Effector CD4-positive, alpha-beta T cell (primary cell): ENCODE measurements around the gene BAK1.
A peak's percentile ranks its signal among the peaks of the same experiment; 100 is the strongest.

ENCODE experiments used
- DNase-seq: peaks from one replicate; pipeline ENCODE4 v3.0.0-alpha.2; 2020
- total RNA-seq: gene quantifications from one replicate; lab custom pipeline; 2026; lab: John Stamatoyannopoulos, UW

BAK1 gene
- total RNA-seq, result 24.0 reads per million, percentile 51 among the genes with 10 or more reads in this experiment

- peak; percentile 74 for DNase-seq
These were observed at the start of gene BAK1 for GRCh38 chr6:33579828-33580714. Gene BAK1, minus strand, starts transcription at chr6:33580276. Its CDS starts 2,672 bp downstream, at chr6:33577604.

GRCh38 chr6:33628401-33628964 lies 48.4 kb upstream of the BAK1 start:
- no peak for DNase-seq

GRCh38 chr6:33627876-33628275 lies 47.8 kb upstream of the BAK1 start:
- DNase-seq, result no peak

DNA sequence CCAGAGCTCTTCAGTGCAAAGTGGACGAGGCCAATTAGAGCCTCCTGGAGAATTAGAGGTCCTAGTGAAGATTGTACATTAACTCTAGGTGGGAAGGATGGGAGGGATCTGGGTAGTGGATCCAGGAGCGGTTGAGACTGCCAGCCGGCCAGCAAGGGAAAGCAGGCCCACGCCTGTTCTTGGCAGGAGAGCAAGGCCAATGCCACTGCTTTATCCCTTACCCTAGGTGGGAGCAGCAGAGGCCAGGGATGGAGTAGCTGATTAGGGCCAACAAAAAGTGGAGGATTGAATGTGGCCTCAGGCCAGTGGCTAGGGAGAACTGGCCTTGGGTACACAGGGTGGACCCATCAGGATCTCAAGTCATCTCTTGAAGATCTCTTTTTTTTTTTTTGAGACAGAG lies 44.8 kb upstream of the BAK1 start:
- no peak for DNase-seq

DNA sequence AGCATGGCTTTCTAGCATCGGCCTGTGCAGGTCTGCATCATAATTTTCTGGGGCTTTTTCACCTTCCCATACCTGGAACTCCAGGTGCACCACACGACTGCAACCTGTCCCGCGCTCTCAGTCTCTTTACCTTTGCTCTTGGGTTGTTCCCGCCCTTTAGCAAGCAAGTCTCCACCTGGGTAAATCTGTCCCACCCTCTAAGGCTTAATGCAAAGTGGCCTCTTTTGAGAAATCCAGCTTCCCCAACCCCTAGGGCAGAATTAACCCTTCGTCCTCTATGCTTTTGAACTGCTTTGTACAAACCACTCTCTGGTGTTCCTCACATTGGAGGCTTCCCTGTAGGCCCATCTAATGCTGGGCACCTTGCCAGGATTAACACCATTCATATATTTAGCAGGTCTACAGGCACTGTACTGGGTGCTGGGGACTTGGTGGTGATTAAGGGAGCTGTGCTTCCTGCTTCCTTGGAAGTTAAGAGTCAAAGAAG lies 43.9 kb upstream of the BAK1 start:
- no peak for DNase-seq

DNA sequence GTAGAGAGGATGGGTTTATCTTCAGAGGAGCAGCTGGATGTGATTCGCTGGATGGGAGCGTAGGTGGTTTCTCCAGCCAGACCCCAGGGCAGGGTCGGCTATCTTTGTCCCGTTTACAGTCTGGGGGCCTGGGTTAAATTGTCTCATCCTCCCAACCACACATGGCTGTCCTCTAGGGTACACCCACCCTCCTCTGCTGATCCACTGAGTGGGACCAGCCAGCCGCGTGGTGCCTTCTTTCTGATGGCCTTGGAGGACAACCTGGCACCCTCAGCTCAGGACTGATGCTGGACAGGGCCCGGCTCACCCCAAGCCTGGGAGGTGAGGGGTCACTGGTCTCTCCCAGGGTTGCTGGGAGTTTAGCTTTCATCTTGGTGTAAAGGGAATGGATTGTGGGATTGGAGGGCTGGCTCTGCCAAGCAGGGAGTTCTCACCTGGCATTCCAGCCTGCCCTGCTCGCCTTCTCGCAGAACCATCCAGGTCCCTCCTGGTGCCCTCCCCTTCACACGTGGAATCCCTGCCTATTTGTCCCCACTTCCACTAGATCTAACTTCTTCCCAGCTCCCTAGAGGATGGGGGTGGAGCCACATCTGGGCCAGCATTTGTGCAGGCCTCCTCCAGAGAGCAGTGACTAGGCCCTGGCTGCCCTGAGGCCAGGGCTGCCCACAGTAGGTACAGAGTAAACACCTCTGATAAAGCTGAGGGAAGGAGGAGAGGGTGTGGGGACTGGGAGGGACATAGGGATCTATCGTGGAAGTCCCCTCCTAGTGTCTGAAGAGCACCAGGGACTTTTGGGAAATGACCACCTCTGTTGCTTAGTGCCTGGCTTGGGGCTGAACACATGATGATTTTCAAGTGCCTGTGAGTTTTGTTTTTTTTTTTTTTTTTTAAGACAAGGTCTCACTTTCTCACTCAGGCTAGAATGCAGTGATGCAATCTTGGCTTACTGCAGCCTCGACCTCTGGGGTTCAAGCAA lies 42.7 kb upstream of the BAK1 start:
- no peak for DNase-seq

DNA sequence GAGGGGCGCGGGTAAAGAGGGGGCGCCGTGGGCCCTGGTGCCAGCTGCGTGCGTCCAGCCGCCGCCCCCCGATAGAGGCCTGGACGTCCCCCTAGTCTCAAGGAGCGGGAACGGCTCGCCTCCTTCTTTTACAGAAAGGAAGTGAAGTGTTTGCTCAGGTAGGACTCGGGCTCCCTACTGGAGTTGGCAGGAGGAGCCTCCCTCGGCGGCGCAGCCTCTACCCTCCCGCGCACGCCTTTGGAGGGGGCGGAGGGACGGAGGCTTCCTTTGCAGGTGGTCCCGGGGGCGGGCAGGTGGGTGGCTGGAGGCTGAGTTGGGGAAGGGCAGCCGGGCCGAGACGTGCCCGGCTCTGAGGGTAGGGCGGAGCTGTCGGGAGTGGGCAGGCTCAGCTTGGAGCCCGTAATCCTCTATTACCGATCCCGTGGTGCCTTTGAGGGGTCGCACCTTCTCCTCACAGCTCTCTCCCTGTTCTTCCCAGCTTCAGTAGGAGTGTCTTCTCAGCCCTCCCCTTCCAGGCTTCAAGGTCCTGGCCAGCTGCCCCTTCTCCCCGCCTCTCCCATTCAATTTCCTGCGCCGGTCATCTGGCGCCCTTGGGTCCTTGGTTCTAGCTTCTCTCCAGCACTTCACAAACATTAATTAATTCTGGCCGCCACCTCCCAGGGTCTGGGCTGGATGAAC lies 41.8 kb upstream of the BAK1 start:
- peak; percentile 29 for DNase-seq

DNA sequence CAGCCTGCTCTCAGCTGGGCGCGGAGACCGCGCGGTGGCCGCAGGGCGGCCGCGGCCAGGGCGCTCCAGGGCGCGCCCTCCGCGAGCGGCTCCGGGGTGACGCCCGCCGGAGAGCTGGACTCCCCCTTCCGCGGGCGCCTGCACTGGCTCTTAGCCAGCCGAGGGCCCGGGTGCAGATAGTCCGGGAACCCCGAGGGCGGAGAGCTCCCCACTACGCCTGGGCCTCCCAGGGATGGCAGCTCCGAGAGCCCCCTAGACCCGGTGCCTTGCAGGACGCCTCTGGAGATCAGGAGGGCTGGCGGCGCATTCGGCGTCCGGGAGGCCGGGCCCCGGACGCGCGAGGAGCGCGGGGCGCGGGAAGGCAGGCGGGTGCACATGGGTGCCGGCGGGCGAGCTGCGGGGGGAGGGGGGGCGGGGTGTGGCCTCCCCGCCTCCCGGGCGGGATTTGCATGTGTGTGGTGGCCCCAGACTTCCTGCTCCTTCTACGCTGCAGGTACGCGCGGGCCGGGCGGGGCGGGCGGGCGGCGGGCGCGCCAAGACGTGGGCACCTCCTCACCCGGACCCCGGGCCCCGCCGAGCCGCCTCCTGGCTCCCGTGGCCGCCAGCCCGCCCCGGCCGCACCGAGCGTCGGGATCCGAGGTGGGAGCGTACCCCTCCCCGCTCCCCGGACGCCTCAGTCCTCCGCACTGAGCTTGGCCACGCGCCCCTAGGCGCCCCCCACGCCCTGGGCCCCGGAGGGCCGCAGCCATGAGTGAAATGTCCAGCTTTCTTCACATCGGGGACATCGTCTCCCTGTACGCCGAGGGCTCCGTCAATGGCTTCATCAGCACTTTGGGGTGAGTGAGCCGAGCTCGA lies 41.0 kb upstream of the BAK1 start, which contains the start of gene ITPR3:
Gene ITPR3 (plus strand): TSS at position 467 of the 855 bp plus-strand sequence. CDS start 281 bp downstream, at position 748.
- peak; percentile 72 for DNase-seq

DNA sequence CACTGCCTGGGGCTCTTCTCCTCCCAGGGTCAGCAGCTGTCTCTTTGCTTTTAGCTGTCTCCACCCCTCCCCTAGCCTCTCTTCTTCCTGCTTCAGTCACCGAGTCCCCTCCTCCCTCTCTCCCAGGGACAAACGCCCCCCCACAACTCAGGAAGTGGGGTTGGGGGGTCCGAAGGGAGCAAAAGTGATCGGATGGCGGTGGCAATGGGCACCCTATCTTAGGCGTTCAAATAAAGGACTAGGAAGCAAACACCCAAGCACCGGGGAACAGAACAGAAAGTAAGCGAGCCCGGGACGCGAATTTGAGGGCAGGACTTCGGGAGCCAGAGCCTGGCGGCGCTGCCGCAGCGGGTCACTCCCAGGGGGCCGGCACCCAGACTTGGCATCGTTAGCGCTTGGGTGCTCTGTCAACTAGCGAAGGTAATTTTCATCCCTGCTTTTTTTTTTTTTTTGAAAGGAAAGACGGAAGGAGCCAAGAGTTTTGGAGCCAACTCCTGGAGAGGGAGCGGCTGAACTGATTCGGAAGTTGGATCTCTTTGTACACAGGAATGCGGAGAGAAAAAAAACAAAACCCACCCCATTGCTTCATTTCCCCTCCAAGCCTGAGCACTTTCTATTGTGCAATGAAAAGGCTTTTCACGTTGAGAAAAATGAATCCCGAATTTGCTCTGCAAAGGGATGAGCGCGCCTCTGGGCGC lies 40.2 kb upstream of the BAK1 start:
- no peak for DNase-seq

- no peak for DNase-seq
These were observed 39.2 kb upstream of the BAK1 start for GRCh38 chr6:33619166-33619840.

GRCh38 chr6:33616913-33617312 lies 36.8 kb upstream of the BAK1 start:
- DNase-seq, result no peak

DNA sequence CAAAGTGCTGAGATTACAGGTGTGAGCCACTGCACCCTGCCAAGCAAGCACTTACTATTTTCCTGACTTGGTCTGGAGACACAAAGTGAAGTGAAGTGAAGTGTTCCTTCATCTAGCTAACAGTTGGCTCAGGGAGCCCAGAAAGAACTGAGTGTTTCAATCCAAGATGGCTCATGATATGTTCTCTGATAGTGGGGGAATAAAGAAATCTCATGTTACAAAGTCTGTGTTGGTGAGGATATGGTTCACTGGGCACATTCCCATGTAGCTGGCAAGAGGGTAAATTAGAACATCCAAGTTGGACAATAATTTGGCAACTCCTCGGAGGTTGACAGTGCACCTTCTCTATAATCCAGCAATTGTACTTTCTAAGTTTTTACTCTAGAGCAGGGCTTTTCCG lies 36.0 kb upstream of the BAK1 start:
- DNase-seq, result no peak

- DNase-seq, result no peak
These were observed 33.7 kb upstream of the BAK1 start for GRCh38 chr6:33613795-33614168.

GRCh38 chr6:33613146-33613794 lies 33.2 kb upstream of the BAK1 start:
- no peak for DNase-seq

DNA sequence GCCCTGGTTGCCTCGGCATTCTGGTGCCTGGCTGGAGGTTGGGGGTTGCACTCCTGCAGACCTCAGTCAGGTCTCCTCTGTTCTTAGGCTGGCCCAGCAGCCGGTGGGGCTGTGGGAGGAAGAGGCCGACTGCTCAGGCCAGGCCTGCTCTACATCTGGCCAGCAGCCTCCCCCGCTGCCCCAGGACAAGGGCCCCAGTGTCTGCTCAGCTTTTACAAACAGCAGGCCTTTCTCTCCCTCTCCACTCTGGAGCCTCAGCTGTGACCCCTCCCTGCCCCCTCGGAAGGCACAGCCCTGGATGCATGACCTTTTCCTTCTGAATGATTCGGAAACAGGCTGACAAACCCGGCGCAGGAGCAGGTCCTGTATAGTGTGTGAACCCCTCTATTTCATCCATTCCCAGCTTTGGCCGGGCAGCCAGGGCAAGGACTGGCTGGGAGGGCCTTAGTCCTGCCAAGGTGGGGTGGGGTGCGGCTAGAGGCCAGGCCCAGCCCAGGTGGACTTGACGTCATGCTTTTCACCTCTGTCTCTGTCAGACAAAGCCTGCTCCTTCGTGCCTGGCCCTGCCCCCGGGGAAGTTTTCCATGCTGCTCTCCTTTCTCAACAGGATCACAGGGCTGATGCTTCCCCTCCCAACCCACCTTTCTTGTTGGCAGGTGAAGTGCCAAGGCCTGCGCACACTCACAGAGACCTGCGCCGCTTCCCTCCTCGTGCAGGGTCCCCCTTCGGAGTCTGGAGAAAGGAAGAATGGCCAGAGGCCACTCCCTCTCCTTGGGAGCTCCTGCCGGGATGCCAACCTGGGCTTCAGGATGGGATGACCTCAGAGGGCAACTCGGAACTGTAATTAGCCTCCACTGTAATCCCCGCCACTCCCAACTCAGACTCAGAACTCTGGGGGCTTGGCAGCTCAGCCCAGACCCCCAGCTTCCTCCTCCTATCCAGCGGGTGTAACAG lies 31.0 kb upstream of the BAK1 start:
- no peak for DNase-seq

GRCh38 chr6:33610067-33610466 lies 30.0 kb upstream of the BAK1 start:
- no peak for DNase-seq

GRCh38 chr6:33609528-33609927 lies 29.5 kb upstream of the BAK1 start:
- no peak for DNase-seq

DNA sequence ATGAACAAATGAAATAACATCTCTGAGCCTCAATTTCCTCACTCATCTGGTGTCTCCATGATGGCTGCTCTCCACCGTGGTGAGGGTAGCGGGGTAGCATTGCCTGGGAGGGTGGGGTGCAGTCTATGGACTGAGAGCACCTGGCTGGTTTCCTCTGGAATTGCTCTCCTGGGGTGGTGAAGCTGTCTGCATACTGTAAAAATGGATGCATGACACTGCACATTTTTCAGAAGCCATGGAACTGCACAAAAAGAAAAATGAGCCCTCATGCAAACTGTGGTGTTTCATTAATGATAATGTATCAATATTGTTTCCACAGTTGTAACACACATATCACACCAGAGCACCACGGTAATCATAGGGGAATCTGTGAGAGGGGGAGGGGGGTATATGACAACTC lies 28.9 kb upstream of the BAK1 start:
- no peak for DNase-seq
